Colonic mucosa (tissue), 4 donors: Measurements from ENCODE around the gene LIPG. TPM values are rescaled to one million over a fixed set of nuclear protein-coding genes. Genes with fewer than 3 reads are reported as not detected.

Source experiments
- DNase-seq: peaks from one replicate; pipeline ENCODE4 v3.0.0-alpha.2; 2020
- H3K27ac ChIP-seq: fragments of 200-600 bp; one replicate; pipeline ENCODE4 v1.8.0; 2021
- H3K27me3 ChIP-seq: fragments of 200-600 bp; one replicate; pipeline ENCODE4 v1.8.0; 2021
- H3K36me3 ChIP-seq: fragments of 200-600 bp; one replicate; pipeline ENCODE4 v1.8.0; 2021
- H3K4me1 ChIP-seq: fragments of 200-600 bp; one replicate; pipeline ENCODE4 v1.8.0; 2021; ENCODE audit warnings: mild to moderate bottlenecking
- H3K4me3 ChIP-seq: fragments of 200-600 bp; one replicate; pipeline ENCODE4 v1.8.0; 2021
- H3K9ac ChIP-seq, 2 donors: one replicate each; pipeline ENCODE4 v1.7.0; 2013; ENCODE audit warnings: control low read depth in 2 of 2, low read depth in 2 of 2, low read length in 2 of 2
- H3K9me3 ChIP-seq: fragments of 200-600 bp; one replicate; pipeline ENCODE4 v1.8.0; 2021
- intact Hi-C: fragments of 100-400 bp; cut with DNase I; formaldehyde crosslinking; loops from one replicate; pipeline ENCODE4 v1.14.1; 2022
- total RNA-seq, 2 donors: library from RNA; stranded (reverse); fragmentation: NEBNext Ultra II Directional in 1 of 2; extraction: Animal tissue kit (Norgen Biotek cat#: 25700) in 1 of 2; gene quantifications; one replicate each; pipeline ENCODE4 v1.2.1, GENCODE V29; 2021
- TF ChIP-seq, protein P1 (sequence below): fragments of 200-600 bp; IDR thresholded peaks from one replicate; pipeline ENCODE4 v1.8.0; 2022; ENCODE audit warnings: antibody characterized with exemption, mild to moderate bottlenecking
- donor health status: healthy.
- donor health status: DM: no; HTN: no; CAD: no.
- donor health status: DM: no; HTN: no; CAD: no.

LIPG gene
- total RNA-seq, 2 donors from 2014 or later: 25.5 to 32.1 TPM

DNA sequence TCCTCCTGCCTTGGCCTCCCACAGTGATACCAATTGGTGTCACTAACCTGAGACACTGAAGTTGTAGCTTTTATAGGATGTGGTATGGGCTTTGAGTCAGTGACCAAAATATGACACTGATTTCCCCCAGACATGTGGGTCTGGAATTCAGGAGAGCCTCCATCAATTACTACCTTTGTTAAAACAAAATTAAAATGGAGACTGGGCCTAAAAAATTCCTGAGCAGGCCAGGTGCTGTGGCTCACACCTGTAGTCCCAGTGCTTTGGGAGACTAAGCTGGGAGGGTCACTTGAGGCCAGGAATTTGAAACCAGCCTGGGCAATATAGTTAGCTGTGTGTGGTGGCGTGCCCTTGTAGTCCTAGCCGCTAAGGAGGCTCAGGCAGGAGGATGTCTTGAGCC lies 36.9 kb upstream of the LIPG start:
- no peak overlapping the region for H3K27ac ChIP-seq
- TF ChIP-seq, protein P1, sequence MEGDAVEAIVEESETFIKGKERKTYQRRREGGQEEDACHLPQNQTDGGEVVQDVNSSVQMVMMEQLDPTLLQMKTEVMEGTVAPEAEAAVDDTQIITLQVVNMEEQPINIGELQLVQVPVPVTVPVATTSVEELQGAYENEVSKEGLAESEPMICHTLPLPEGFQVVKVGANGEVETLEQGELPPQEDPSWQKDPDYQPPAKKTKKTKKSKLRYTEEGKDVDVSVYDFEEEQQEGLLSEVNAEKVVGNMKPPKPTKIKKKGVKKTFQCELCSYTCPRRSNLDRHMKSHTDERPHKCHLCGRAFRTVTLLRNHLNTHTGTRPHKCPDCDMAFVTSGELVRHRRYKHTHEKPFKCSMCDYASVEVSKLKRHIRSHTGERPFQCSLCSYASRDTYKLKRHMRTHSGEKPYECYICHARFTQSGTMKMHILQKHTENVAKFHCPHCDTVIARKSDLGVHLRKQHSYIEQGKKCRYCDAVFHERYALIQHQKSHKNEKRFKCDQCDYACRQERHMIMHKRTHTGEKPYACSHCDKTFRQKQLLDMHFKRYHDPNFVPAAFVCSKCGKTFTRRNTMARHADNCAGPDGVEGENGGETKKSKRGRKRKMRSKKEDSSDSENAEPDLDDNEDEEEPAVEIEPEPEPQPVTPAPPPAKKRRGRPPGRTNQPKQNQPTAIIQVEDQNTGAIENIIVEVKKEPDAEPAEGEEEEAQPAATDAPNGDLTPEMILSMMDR: no peak
- H3K27me3 ChIP-seq: no peaks in the 10 kb centered on the region
- no peaks in the 10 kb centered on the region for H3K36me3 ChIP-seq
- H3K9ac ChIP-seq: no peak overlapping the region
- no peaks in the 10 kb centered on the region for H3K9me3 ChIP-seq
- H3K4me1 ChIP-seq: no peaks in the 10 kb centered on the region
- DNase-seq: no peak
- no peak overlapping the region for H3K4me3 ChIP-seq
- intact Hi-C loops: no loop called here

DNA sequence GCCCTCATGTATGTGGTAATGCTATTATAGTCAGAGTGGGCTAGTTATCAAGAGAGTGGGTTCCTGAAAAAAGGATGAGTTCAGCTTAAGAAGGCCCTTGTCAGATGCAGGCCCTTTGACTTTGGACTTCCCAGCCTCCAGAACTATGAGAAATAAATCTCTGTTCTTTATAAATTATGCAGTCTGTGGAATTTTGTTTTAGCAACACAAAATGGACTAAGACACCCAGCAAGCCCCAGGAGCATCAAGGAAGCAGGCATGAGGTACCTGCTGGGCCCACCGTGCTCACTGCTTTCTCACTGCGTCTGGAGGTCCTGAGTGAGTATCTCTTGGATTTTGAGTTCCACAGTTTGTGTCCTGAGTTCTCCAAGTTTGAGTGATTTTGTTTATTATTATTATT lies 35.9 kb upstream of the LIPG start:
- H3K4me3 ChIP-seq: no peak overlapping the region
- H3K9ac ChIP-seq: no peak overlapping the region
- no peaks in the 10 kb centered on the region for H3K4me1 ChIP-seq
- no peak for DNase-seq
- no peaks in the 10 kb centered on the region for H3K9me3 ChIP-seq
- TF ChIP-seq, protein P1: no peak
- no peak overlapping the region for H3K27ac ChIP-seq
- H3K27me3 ChIP-seq: no peaks in the 10 kb centered on the region
- intact Hi-C loops: no loop called here
- no peaks in the 10 kb centered on the region for H3K36me3 ChIP-seq

DNA sequence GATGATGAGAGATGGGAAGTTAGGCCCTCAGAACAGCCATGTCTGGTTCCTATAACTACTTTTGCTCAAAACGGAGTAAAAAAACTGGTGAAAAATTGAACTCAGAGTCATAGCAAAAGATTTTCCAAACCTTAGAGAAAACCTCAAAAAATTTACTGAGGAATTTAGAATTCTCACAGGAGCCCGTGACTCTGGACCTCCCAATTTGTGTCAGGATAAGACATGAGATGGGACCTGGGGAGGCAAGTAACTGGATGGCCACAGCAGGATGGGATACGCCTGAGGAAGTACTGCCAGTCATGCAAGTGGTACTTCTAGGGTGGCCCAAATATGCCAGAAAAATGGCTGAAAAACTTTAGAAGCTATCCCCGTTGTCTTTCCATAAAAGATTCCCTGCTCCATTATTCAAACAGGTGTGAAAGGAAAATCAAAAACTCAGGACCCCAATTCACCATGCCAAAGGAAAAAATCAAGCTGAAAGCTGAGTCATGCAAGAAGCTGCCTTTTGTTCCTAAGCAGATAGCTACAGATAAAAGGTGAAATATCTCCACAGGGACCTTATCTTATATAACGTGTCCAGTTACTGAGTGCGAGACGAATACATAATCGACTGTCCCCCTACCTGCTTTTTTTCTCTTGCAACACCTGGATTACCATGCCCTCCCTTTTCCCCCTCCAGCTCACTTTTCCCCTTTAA lies 34.1 kb upstream of the LIPG start:
- Histone ChIP-seq H3K4me1 (no peaks in the 10 kb centered on the region), H3K27me3 (no peaks in the 10 kb centered on the region), H3K4me3 (no peak overlapping the region), H3K36me3 (no peaks in the 10 kb centered on the region), H3K9ac (no peak overlapping the region), H3K9me3 (no peaks in the 10 kb centered on the region), H3K27ac (no peak overlapping the region)
- TF ChIP-seq, protein P1: no peak
- intact Hi-C loops: no loop called here
- DNase-seq: no peak

DNA sequence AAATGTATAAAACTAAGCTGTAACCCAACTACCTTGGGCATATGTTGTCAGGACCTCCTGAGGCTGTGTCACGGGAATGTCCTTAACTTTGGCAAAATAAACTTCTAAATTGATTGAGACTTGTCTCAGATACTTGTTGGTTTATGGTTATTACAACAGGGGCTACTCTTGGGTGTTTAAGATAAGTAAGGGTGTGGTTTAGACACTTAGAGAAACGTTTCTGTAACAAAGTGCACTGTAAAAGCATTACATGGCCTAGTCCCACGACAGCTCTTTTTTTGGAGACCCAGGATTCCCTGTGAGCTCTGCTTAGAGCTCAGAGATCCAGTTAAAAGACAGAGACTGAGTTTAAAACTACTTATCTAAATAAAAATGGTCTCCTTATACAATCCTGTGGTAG lies 32.3 kb upstream of the LIPG start:
- no peaks in the 10 kb centered on the region for H3K27me3 ChIP-seq
- no peaks in the 10 kb centered on the region for H3K9me3 ChIP-seq
- TF ChIP-seq, protein P1: no peak
- H3K4me1 ChIP-seq: no peaks in the 10 kb centered on the region
- H3K9ac ChIP-seq: peak overlapping the region in 1 of 2 donors; percentile 5
- no peak for DNase-seq
- no peak overlapping the region for H3K27ac ChIP-seq
- intact Hi-C loops: no loop called here
- H3K36me3 ChIP-seq: no peaks in the 10 kb centered on the region
- no peak overlapping the region for H3K4me3 ChIP-seq

DNA sequence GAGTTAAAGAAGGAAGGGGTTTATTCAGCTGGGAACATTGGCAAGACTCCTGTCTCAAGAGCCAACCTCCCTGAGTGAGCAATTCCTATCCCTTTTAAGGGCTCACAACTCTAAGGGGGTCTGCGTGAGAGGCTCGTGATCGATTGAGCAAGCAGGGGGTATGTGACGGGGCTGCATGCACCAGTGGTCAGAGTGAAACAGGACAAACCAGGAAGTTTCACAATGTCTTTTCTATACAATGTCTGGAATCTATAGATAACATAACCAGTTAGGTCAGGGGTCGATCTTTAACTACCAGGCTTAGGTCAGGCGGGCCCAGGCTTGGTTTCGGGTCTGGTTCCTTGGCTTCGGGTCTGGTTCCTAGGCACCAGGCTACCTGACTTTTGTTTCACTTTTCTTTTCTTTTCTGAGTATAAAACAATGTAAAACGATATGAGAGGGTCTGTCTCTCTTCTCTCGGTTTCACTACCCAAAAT lies 30.1 kb upstream of the LIPG start:
- DNase-seq: no peak
- Histone ChIP-seq H3K27me3 (no peaks in the 10 kb centered on the region), H3K4me1 (no peaks in the 10 kb centered on the region), H3K4me3 (no peak overlapping the region), H3K9ac (no peak overlapping the region), H3K36me3 (no peaks in the 10 kb centered on the region), H3K27ac (no peak overlapping the region), H3K9me3 (no peaks in the 10 kb centered on the region)
- TF ChIP-seq, protein P1: no peak
- intact Hi-C loops: no loop called here
